ENCODE data around the gene TTI1.

- TF ChIP-seq POLR2AphosphoS5 (IDR thresholded peaks at IDR 0.05; ENCODE audit: low read depth, low read length): no peak
- TF ChIP-seq CTCF (IDR thresholded peaks at IDR 0.05): no peak
Observed at GRCh38 chr20:38017959-38018358, 15.3 kb downstream of the TTI1 start.

Data from Panc1 (cell line).